ENCODE measurements around the gene TULP4.

DNA sequence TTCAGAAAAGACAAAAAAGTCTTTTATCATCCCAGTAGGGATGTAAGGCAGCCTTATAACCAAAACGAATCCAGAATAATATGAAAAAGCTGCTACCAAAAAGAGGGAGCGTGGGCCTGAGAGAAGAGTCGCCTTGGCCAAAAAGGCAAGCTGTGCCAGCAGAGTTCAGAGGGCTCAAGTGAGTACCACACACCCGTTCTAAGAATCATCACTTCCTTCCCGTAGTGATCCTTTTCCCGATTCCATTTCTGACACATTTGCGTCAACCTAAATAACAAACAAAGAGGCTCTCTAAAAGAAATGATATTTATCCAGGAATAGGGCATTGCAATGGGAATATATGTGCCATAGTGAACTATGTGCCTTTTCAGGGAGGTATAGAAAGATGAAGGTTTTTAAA is 243.8 kb downstream of the TULP4 start:
- TF ChIP-seq POLR2A (IDR thresholded peaks at IDR 0.05) (no peak), POLR2AphosphoS5 (IDR thresholded peaks at IDR 0.05) (no peak)
- TF ChIP-seq, protein P1, sequence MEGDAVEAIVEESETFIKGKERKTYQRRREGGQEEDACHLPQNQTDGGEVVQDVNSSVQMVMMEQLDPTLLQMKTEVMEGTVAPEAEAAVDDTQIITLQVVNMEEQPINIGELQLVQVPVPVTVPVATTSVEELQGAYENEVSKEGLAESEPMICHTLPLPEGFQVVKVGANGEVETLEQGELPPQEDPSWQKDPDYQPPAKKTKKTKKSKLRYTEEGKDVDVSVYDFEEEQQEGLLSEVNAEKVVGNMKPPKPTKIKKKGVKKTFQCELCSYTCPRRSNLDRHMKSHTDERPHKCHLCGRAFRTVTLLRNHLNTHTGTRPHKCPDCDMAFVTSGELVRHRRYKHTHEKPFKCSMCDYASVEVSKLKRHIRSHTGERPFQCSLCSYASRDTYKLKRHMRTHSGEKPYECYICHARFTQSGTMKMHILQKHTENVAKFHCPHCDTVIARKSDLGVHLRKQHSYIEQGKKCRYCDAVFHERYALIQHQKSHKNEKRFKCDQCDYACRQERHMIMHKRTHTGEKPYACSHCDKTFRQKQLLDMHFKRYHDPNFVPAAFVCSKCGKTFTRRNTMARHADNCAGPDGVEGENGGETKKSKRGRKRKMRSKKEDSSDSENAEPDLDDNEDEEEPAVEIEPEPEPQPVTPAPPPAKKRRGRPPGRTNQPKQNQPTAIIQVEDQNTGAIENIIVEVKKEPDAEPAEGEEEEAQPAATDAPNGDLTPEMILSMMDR (IDR thresholded peaks at IDR 0.05) = no peak
